Measurements from ENCODE around the gene BDP1.
"Not testable (repeated sequence)": the region's sequence is repeated elsewhere in the genome, so short reads cannot be mapped to it uniquely, and the experiment has no call there.

BDP1 gene

DNA sequence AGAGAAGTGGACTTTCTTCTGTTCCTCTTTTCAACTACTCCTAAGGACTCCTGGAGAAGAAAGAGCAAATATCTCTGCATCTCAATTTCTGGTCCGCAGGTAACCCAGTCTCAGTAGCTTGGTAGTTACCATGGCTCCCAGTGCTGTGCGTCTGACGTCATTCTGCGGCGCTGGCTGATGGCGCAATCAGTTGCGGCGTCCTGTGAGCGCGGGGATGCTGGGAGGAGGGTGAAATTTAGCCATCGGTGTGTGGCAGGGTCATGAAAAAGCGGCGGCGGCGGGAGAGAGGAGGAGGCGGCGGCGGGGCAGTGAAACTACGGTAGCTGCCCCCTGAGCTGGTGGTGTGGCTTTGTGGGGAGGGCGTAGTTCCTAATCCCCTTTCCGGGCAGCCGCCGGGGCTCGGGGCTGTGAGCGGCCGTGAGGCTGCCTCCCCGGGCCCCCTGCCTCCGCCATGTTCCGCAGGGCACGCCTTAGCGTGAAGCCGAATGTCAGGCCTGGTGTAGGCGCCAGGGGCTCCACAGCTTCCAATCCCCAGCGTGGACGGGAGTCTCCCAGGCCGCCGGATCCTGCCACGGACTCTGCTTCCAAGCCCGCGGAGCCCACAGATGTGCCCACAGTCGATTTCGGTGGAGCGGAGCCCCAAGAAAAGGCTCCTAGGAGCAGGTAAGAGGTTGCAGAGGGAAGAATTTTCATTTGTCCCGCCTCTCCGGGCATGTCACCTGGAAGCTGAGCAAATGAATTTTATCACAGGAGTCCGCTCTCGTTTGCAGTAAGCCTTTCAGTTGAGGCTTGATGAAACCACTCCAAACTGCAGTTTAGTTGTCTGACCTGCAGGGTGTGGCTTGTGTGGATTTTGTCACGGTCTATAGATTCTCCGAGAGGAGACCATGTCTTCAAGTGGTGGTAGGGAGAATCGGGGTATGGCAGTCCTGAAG, at the start of gene BDP1:
BDP1 (plus strand) TSS at position 225 of the 935 bp plus-strand sequence; CDS start at position 452, 227 bp downstream.
- POLR2A ChIA-PET: no interaction called here
- CTCF ChIA-PET: interaction anchor here (1.3 kb wide), 1 partner anchor 20 kb away, joined by 5 read pairs; no protein-coding TSS in a partner anchor
- peak; percentile 42 for DNase-seq (ENCODE audit: low read depth, low spot score)
- TF ChIP-seq, protein P1, sequence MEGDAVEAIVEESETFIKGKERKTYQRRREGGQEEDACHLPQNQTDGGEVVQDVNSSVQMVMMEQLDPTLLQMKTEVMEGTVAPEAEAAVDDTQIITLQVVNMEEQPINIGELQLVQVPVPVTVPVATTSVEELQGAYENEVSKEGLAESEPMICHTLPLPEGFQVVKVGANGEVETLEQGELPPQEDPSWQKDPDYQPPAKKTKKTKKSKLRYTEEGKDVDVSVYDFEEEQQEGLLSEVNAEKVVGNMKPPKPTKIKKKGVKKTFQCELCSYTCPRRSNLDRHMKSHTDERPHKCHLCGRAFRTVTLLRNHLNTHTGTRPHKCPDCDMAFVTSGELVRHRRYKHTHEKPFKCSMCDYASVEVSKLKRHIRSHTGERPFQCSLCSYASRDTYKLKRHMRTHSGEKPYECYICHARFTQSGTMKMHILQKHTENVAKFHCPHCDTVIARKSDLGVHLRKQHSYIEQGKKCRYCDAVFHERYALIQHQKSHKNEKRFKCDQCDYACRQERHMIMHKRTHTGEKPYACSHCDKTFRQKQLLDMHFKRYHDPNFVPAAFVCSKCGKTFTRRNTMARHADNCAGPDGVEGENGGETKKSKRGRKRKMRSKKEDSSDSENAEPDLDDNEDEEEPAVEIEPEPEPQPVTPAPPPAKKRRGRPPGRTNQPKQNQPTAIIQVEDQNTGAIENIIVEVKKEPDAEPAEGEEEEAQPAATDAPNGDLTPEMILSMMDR (IDR thresholded peaks at IDR 0.05; ENCODE audit: insufficient read depth, low read length, missing control alignments): peak; percentile 24
- peak within 1 kb of the TSS; percentile 93 for H3K4me3 ChIP-seq (ENCODE audit: low read depth, low read length)

GRCh38 chr5:71410088-71410487, 45.4 kb upstream of the BDP1 start:
- CTCF ChIA-PET; POLR2A ChIA-PET; H3K4me3 ChIP-seq (ENCODE audit: low read depth, low read length); DNase-seq (ENCODE audit: low read depth, low spot score): not testable (repeated sequence)

DNA sequence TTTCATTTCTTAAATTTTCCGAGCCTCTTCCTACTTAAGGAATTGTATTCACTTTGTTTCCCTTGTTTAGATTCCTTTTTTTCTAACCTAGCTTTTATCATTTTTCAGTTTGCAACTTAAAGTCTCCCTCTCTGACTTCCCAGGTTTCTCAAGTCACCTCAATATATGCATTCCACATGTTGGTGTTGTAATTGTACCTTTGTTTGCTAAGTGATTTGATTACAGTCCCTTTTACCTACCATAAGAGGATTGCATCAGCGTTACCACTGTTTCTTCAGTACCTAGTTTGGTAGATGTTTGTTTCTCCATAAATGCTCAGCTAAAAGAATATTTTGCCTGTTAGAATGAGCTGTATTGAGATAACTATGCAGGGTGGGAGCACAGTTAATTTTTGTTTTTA, 39.8 kb upstream of the BDP1 start:
- H3K4me3 ChIP-seq (ENCODE audit: low read depth, low read length); POLR2A ChIA-PET; DNase-seq (ENCODE audit: low read depth, low spot score); CTCF ChIA-PET: not testable (repeated sequence)

DNA sequence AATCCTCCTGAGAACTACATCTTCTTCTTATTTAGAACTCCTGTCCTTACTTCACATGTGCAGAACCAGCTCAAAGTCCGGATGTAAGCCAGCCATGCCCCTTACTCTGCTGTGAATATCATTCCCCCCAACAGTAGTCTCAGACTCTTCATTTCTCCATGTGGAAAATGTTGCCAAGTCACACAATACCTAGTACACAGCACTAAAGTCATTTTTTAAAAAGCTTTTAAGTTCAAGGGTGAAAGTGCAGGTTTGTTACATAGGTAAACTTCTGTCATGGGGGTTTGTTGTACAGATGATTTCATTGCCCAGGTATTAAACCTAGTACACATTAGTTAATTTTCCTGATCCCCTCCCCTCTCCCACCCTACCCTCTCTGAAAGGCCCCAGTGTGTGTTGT, 37.4 kb upstream of the BDP1 start:
- POLR2A ChIA-PET; H3K4me3 ChIP-seq (ENCODE audit: low read depth, low read length); DNase-seq (ENCODE audit: low read depth, low spot score); CTCF ChIA-PET: not testable (repeated sequence)

DNA sequence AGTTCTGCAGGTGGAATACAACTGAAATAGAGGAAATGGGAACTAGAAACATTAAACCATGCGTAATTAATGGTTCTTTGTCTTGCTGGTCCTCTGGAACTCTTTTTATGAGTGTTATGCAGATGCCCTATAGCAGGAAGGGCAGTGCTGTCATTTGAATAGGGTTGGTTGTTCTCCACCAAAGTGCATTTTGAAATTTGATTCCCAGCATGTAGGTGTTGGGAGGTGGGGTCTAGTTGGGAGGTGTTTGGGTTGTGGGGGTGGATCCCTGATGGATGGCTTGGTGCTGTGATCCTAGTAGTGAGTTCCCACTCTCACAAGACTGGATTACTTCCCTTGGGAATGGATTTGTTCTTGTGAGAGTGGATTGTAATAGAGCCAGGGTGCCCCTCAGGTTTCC, 34.2 kb upstream of the BDP1 start:
- DNase-seq (ENCODE audit: low read depth, low spot score); POLR2A ChIA-PET; CTCF ChIA-PET; H3K4me3 ChIP-seq (ENCODE audit: low read depth, low read length): not testable (repeated sequence)

GRCh38 chr5:71423896-71424295, 31.6 kb upstream of the BDP1 start:
- H3K4me3 ChIP-seq (ENCODE audit: low read depth, low read length); DNase-seq (ENCODE audit: low read depth, low spot score); POLR2A ChIA-PET; CTCF ChIA-PET: not testable (repeated sequence)

DNA sequence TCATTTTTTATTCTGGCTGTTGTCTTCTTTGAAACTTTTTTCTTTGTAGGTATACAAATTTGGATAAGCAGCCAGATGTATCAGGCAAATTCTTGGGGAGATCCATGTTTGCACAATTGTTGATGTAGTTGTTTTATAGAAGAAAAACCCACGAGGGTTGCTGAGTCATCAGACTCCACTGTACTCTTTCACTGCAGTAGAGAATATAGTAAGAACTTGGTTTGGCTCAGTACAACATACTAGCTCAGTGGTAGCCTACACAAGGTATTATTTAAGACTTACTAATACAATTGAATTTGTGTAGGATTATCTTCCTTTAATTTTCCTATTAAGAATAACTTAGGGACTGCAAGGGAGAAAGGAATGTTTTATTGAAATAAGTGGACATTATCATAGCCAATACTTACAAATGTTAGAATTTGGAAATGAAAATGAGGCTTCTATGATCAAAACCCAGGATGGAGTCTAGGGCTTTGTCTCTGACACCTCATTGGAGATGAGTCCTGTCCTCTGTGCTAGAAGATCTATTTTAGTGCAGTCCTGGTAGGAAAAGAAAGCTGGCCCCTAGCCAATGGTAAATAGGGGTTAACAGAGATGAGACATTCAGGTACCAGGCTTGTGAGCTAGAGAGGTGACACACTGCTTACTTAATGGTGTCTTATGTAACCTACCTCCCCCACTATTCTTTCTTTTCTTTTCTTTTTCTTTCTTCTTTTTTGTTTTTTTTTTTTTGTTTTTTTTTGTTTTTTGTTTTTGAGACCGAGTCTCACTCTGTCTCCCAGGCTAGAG, 28.6 kb upstream of the BDP1 start:
- CTCF ChIA-PET; DNase-seq (ENCODE audit: low read depth, low spot score); H3K4me3 ChIP-seq (ENCODE audit: low read depth, low read length); POLR2A ChIA-PET: not testable (repeated sequence)

- H3K4me3 ChIP-seq (ENCODE audit: low read depth, low read length); DNase-seq (ENCODE audit: low read depth, low spot score); CTCF ChIA-PET; POLR2A ChIA-PET: not testable (repeated sequence)
These were observed 23.0 kb upstream of the BDP1 start for GRCh38 chr5:71432410-71432809.

- POLR2A ChIA-PET: not testable (repeated sequence)
These were observed 20.6 kb upstream of the BDP1 start for GRCh38 chr5:71434825-71435224.

DNA sequence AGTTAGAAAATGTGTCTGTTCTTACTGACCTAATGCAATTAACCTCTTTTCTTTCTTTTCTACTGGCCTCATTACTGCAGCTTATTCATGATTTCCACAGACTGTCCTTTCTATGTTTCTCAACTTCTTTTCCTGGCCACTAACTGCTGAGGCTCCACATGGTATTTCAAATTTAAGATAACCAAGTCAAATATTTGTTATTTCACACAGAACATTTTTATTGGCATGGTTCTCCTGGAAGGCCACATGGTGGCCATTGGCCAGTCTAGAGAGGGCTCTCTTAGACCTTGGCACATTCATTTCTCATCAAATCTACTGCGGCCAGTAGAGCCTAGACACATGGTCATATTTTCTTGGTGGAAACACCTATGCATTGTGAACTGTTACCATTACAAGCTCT, 13.9 kb upstream of the BDP1 start:
- CTCF ChIA-PET; H3K4me3 ChIP-seq (ENCODE audit: low read depth, low read length); POLR2A ChIA-PET: not testable (repeated sequence)

More at GRCh38 chr5:71434825-71435224, 20.6 kb upstream of the BDP1 start:
- DNase-seq (ENCODE audit: low read depth, low spot score); H3K4me3 ChIP-seq (ENCODE audit: low read depth, low read length); CTCF ChIA-PET: not testable (repeated sequence)

GRCh38 chr5:71443891-71444290, 11.6 kb upstream of the BDP1 start:
- CTCF ChIA-PET; POLR2A ChIA-PET; DNase-seq (ENCODE audit: low read depth, low spot score); H3K4me3 ChIP-seq (ENCODE audit: low read depth, low read length): not testable (repeated sequence)

More for the DNA sequence above, 13.9 kb upstream of the BDP1 start:
- DNase-seq (ENCODE audit: low read depth, low spot score): not testable (repeated sequence)

DNA sequence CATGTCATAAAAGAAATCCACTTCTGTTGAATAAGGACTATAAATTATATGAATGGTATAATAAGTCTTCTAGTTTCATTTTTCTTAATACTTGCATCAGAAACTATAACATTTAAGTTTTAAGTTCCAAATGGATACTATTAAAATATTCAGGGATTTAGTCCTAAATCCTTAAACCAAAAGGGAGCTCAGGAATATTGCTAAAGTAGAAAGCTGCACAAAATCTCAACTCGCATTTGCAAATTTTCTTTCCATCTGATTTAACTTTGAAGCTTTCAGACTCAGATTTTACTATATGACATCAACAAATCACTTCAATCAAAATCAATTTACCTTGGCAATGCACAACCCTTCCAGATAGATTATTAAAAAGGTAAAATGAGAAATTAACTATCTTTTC, 10.4 kb upstream of the BDP1 start:
- CTCF ChIA-PET; POLR2A ChIA-PET; H3K4me3 ChIP-seq (ENCODE audit: low read depth, low read length); DNase-seq (ENCODE audit: low read depth, low spot score): not testable (repeated sequence)

- DNase-seq (ENCODE audit: low read depth, low spot score); CTCF ChIA-PET; POLR2A ChIA-PET; H3K4me3 ChIP-seq (ENCODE audit: low read depth, low read length): not testable (repeated sequence)
These were observed 9.8 kb upstream of the BDP1 start for GRCh38 chr5:71445523-71446152.

- CTCF ChIA-PET; H3K4me3 ChIP-seq (ENCODE audit: low read depth, low read length); DNase-seq (ENCODE audit: low read depth, low spot score); POLR2A ChIA-PET: not testable (repeated sequence)
These were observed 8.8 kb upstream of the BDP1 start for GRCh38 chr5:71446540-71447216.

All from AG04449 (cell line).